ENCODE data around the gene CLDN5. TPM values are rescaled to one million over a fixed set of nuclear protein-coding genes. Genes with fewer than 3 reads are reported as not detected.
"Not testable (repeated sequence)": the region's sequence is repeated elsewhere in the genome, so short reads cannot be mapped to it uniquely, and the experiment has no call there.

CLDN5 gene
- total and polyA plus RNA-seq, 2 donors (not counting 1 experiment from before 2014, with no cell fraction given): not detected

- H4K20me1 ChIP-seq (ENCODE audit: control insufficient read depth, insufficient read depth, low read length, poor library complexity, severe bottlenecking): no peaks in the 10 kb centered on the region
- no peak overlapping the region for H3K4me2 ChIP-seq (replicated peaks; ENCODE audit: low read depth, low read length, poor library complexity, severe bottlenecking)
- no peaks in the 10 kb centered on the region for H3K79me2 ChIP-seq (ENCODE audit: control insufficient read depth, insufficient read depth, low read length)
- no peak overlapping the region for H2AFZ ChIP-seq (ENCODE audit: insufficient read depth, low read depth, low read length, poor library complexity, severe bottlenecking)
- ATAC-seq (ENCODE audit: low read depth): no peak
- intact Hi-C loops (cut with micrococcal nuclease): no loop called here
- Mint-ChIP-seq H3K4me3 (no peak overlapping the region), H3K27me3 (peaks cover 22% of the 10 kb centered on the region), H3K27ac (no peak overlapping the region), H3K9me3 (ENCODE audit: insufficient read depth) (no peaks in the 10 kb centered on the region), H3K4me1 (no peaks in the 10 kb centered on the region)
- ChIA-PET CTCF (no interaction called here), POLR2A (no interaction called here)
- H3K27ac ChIP-seq (ENCODE audit: low read length in 2 of 2): no peak overlapping the region
- no peak overlapping the region for H3K9ac ChIP-seq (ENCODE audit: low read length)
- H3K4me1 ChIP-seq (ENCODE audit: control insufficient read depth in 2 of 2, insufficient read depth in 2 of 2, low read length in 2 of 2): no peaks in the 10 kb centered on the region
- no peak for DNase-seq
- no peak overlapping the region for H3K4me3 ChIP-seq (ENCODE audit: control extremely low read depth in 1 of 5, extremely low read depth in 1 of 5, insufficient read depth in 1 of 5, low read depth in 2 of 5, low read length in 4 of 5)
- no peaks in the 10 kb centered on the region for H3K36me3 ChIP-seq (replicated peaks in 1 of 2; ENCODE audit: control extremely low read depth in 1 of 2, control insufficient read depth in 1 of 2, extremely low read depth in 1 of 2, insufficient read depth in 2 of 2, low read length in 1 of 2)
- no peaks in the 10 kb centered on the region for H3K9me3 ChIP-seq (ENCODE audit: control extremely low read depth in 1 of 3, control insufficient read depth in 2 of 3, insufficient read depth in 1 of 3, low read length in 2 of 3)
- TF ChIP-seq, protein P1, sequence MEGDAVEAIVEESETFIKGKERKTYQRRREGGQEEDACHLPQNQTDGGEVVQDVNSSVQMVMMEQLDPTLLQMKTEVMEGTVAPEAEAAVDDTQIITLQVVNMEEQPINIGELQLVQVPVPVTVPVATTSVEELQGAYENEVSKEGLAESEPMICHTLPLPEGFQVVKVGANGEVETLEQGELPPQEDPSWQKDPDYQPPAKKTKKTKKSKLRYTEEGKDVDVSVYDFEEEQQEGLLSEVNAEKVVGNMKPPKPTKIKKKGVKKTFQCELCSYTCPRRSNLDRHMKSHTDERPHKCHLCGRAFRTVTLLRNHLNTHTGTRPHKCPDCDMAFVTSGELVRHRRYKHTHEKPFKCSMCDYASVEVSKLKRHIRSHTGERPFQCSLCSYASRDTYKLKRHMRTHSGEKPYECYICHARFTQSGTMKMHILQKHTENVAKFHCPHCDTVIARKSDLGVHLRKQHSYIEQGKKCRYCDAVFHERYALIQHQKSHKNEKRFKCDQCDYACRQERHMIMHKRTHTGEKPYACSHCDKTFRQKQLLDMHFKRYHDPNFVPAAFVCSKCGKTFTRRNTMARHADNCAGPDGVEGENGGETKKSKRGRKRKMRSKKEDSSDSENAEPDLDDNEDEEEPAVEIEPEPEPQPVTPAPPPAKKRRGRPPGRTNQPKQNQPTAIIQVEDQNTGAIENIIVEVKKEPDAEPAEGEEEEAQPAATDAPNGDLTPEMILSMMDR (IDR thresholded peaks at IDR 0.05): no peak
- no peak for TF ChIP-seq EZH2 (IDR thresholded peaks at IDR 0.05; ENCODE audit: borderline replicate concordance, insufficient read depth, low read depth, low read length, poor library complexity, severe bottlenecking)
- peaks cover 0 to 4% (median 0%) of the 10 kb centered on the region in 4 experiments for H3K27me3 ChIP-seq (replicated peaks in 1 of 4; ENCODE audit: control extremely low read depth in 1 of 4, control insufficient read depth in 3 of 4, insufficient read depth in 4 of 4, low read length in 3 of 4)
Observed at GRCh38 chr22:19533857-19534256, 9.6 kb upstream of the CLDN5 start.

DNA sequence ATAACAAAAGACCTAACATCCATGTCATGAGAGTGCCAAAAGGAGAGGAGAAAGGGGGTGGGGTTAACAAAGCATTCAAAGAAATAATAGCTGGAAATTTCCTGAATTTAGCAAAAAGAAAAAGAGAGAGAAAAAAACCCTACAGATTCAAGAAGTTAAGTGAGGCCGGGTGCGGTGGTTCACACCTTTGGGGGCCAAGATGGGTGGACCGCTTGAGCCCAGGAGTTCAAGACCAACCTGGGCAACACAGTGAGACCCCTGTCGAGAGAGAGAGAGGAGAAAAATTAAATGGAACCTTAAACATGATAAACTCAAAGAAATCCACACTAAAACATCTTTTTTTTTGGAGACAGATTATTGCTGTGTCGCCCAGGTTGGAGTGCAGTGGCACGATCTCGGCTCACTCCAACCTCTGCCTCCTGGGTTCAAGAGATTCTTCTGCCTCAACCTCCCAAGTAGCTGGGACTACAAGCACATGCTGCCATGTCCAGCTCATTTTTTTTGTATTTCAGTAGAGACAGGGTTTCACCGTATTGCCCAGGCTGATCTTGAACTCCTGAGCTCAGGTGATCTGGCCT, 8.9 kb upstream of the CLDN5 start:
- intact Hi-C loops (cut with micrococcal nuclease): no loop called here
- CTCF ChIA-PET: no interaction called here
- H3K4me1 ChIP-seq (ENCODE audit: control insufficient read depth in 2 of 2, insufficient read depth in 2 of 2, low read length in 2 of 2): no peaks in the 10 kb centered on the region
- H3K9me3 ChIP-seq (ENCODE audit: control extremely low read depth in 1 of 3, control insufficient read depth in 2 of 3, insufficient read depth in 1 of 3, low read length in 2 of 3): no peaks in the 10 kb centered on the region
- no peak overlapping the region for H3K4me3 Mint-ChIP-seq
- H4K20me1 ChIP-seq (ENCODE audit: control insufficient read depth, insufficient read depth, low read length, poor library complexity, severe bottlenecking): no peaks in the 10 kb centered on the region
- POLR2A ChIA-PET: interaction anchor here (0.6 kb wide), 1 partner anchor 10 kb away, joined by 10 read pairs; no protein-coding TSS in a partner anchor
- no peak overlapping the region for H3K4me2 ChIP-seq (replicated peaks; ENCODE audit: low read depth, low read length, poor library complexity, severe bottlenecking)
- no peak for DNase-seq
- no peaks in the 10 kb centered on the region for H3K36me3 ChIP-seq (replicated peaks in 1 of 2; ENCODE audit: control extremely low read depth in 1 of 2, control insufficient read depth in 1 of 2, extremely low read depth in 1 of 2, insufficient read depth in 2 of 2, low read length in 1 of 2)
- H2AFZ ChIP-seq (ENCODE audit: insufficient read depth, low read depth, low read length, poor library complexity, severe bottlenecking): no peak overlapping the region
- no peak overlapping the region for H3K4me3 ChIP-seq (ENCODE audit: control extremely low read depth in 1 of 5, extremely low read depth in 1 of 5, insufficient read depth in 1 of 5, low read depth in 2 of 5, low read length in 4 of 5)
- ATAC-seq (ENCODE audit: low read depth): no peak
- no peaks in the 10 kb centered on the region for H3K4me1 Mint-ChIP-seq
- no peak overlapping the region for H3K27ac Mint-ChIP-seq
- no peaks in the 10 kb centered on the region for H3K79me2 ChIP-seq (ENCODE audit: control insufficient read depth, insufficient read depth, low read length)
- no peak overlapping the region for H3K9ac ChIP-seq (ENCODE audit: low read length)
- no peaks in the 10 kb centered on the region for H3K9me3 Mint-ChIP-seq (ENCODE audit: insufficient read depth)
- 96% methylated on average over 4 of the region's 8 CpGs for WGBS (ENCODE audit: insufficient coverage)
- peaks cover 0 to 4% (median 0%) of the 10 kb centered on the region in 4 experiments for H3K27me3 ChIP-seq (replicated peaks in 1 of 4; ENCODE audit: control extremely low read depth in 1 of 4, control insufficient read depth in 3 of 4, insufficient read depth in 4 of 4, low read length in 3 of 4)
- peaks cover 17% of the 10 kb centered on the region for H3K27me3 Mint-ChIP-seq
- no peak for TF ChIP-seq EZH2 (IDR thresholded peaks at IDR 0.05; ENCODE audit: borderline replicate concordance, insufficient read depth, low read depth, low read length, poor library complexity, severe bottlenecking)
- TF ChIP-seq, protein P1 (IDR thresholded peaks at IDR 0.05): no peak
- no peak overlapping the region for H3K27ac ChIP-seq (ENCODE audit: low read length in 2 of 2)

DNA sequence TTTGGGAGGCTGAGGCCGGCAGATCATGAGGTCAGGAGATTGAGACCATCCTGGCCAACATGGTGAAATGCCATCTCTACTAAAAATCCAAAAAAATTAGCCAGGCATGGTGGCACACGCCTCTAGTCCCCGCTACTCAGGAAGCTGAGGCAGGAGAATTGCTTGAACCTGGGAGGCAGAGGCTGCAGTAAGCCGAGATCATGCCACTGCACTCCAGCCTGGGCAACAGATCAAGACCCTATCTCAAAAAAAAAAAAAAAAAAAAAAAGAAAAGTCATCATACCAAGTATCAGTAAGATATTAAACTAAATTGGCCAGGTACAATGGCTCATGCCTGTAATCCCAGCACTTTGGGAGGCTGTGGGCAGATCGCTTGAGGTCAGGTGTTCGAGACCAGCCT, 7.1 kb upstream of the CLDN5 start:
- H3K9me3 Mint-ChIP-seq (ENCODE audit: insufficient read depth); POLR2A ChIA-PET; ATAC-seq (ENCODE audit: low read depth); H3K4me1 ChIP-seq (ENCODE audit: control insufficient read depth in 2 of 2, insufficient read depth in 2 of 2, low read length in 2 of 2); H3K36me3 ChIP-seq (replicated peaks in 1 of 2; ENCODE audit: control extremely low read depth in 1 of 2, control insufficient read depth in 1 of 2, extremely low read depth in 1 of 2, insufficient read depth in 2 of 2, low read length in 1 of 2); H3K9me3 ChIP-seq (ENCODE audit: control extremely low read depth in 1 of 3, control insufficient read depth in 2 of 3, insufficient read depth in 1 of 3, low read length in 2 of 3); H3K27ac Mint-ChIP-seq; intact Hi-C loops (cut with micrococcal nuclease); H3K4me2 ChIP-seq (replicated peaks; ENCODE audit: low read depth, low read length, poor library complexity, severe bottlenecking); H3K4me1 Mint-ChIP-seq; H3K4me3 ChIP-seq (ENCODE audit: control extremely low read depth in 1 of 5, extremely low read depth in 1 of 5, insufficient read depth in 1 of 5, low read depth in 2 of 5, low read length in 4 of 5); DNase-seq; H3K27ac ChIP-seq (ENCODE audit: low read length in 2 of 2); H3K79me2 ChIP-seq (ENCODE audit: control insufficient read depth, insufficient read depth, low read length); H4K20me1 ChIP-seq (ENCODE audit: control insufficient read depth, insufficient read depth, low read length, poor library complexity, severe bottlenecking); H2AFZ ChIP-seq (ENCODE audit: insufficient read depth, low read depth, low read length, poor library complexity, severe bottlenecking); H3K4me3 Mint-ChIP-seq; H3K9ac ChIP-seq (ENCODE audit: low read length); H3K27me3 ChIP-seq (replicated peaks in 1 of 4; ENCODE audit: control extremely low read depth in 1 of 4, control insufficient read depth in 3 of 4, insufficient read depth in 4 of 4, low read length in 3 of 4); CTCF ChIA-PET: not testable (repeated sequence)
- WGBS (ENCODE audit: insufficient coverage): 97% methylated on average over 5 of the region's 6 CpGs
- H3K27me3 Mint-ChIP-seq: peaks cover 23% of the 10 kb centered on the region
